Skin of body (tissue), 2 donors: ENCODE data around the gene CSH1. TPM values are rescaled to one million over a fixed set of nuclear protein-coding genes. Genes with fewer than 3 reads are reported as not detected.
"Not testable (repeated sequence)": the region's sequence is repeated elsewhere in the genome, so short reads cannot be mapped to it uniquely, and the experiment has no call there.

Experiments
- DNase-seq: peaks from one replicate; lab custom pipeline; 2025; lab: John Stamatoyannopoulos, UW
- total RNA-seq: library from RNA; depleted of rRNA; stranded (reverse); fragments of >200 nt; gene quantifications from one replicate; pipeline ENCODE4 v1.2.3, GENCODE V29; 2014

Gene CSH1
- not detected for total RNA-seq

DNA sequence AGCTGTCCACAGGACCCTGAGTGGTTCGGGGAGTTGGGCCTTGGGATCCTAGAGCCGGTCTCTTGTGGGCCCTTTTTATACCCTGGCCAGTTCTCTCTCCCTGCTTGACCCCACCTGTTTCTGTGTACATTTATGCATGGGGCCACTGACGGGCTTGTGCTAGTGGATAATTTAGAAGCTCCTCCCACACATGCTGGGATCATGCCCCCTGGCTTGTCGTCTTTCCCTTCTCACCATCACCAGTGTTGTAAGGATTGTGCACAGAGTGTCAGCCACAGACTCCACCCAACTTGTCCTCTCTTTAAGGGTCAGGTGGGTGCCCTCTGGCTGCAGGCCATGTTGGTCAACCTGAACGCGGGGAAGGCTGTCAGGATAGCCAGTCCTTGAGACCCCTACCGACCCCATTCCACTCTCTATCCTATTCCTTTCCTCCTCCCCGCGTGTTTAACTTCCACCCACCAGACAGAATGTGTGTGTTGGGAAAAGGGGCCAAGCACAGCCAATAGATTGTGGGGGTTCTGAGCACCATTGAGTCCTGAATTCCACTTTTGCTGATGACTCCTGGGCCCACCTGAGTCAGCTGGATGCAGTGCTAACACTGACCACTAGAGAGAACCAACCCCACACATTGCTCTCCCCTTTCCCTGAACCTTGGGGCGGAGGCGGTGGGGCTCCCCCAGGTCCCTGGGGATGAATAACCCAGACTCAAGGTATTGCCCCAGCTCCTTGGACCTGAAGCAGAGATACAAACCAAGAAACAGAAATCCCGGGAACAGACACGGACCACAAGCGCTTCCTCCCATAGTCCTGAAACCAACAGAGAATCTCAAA, at the start of gene CSH1:
TSS of gene CSH1 (minus strand) at position 51 of the 831 bp plus-strand sequence. CDS start 63 bp downstream, outside the sequence.
- not testable (repeated sequence) for DNase-seq

DNA sequence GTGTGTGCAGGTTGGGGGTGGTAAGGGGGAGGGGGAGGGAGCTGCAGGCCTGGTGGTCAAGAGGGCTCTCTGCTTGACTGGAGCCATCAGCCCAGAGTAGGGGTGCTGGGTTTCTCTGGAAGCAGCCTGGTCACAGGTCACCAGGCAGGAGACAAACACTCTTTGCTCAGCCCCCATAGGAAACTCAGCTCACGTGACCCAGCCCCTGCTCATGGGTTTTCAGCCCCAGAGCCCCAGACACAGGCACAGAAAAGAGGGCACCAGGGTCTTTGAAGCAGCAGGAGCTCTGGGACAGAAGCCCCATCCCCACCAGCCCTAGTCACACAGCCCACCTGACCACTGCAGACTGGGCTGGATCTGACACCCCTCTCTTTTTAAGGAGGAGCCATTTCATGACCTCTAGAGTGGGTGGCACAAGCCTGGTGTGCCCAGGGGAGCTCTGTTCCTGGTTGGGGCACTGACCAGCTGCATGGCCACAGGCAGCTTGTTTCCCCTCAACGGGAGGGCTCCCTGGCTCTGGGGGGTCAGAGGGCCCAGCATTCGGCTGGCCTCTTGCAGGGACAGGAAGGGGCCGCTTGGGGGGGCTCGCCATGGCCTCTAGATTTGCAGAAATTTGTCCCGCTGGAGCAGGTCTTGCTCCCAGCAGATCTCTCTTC, 49.5 kb upstream of the CSH1 start:
- no peak for DNase-seq

DNA sequence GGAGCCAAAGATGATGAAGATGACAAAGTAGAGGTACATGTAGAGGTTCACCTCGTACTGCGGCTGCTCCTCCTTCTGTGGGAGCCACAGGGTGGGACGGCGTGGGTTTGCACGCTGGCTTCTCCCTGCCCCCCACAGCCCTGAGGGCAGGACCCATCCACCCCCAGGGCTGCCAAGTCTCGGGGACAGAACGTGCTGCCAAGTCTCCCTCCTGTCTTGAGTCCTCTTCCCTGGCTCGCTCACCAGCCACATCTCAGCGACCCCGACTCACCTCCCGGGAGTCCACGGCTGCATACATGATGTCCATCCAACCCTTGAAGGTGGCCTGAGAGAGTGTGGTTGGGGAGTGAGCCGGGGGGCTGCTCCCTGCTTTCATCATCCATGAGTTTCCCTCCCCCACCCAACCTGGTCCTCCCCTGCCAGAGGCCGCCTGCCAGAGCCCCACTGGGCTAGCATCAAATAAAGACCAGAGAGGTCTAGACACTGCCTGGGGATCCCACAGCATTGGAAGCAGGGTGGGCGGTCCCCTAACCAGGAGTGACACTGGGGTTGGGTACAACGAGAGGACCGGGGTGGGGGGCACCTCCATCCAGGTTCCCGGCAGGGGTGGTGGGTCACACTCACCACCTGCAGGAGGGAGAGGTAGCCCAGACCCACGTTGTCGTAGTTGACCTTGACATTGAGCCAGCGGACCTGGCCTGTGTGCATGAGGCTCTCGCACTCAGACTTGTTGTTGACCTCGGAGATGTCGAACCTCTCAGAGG, 48.5 kb upstream of the CSH1 start:
- DNase-seq = no peak

DNA sequence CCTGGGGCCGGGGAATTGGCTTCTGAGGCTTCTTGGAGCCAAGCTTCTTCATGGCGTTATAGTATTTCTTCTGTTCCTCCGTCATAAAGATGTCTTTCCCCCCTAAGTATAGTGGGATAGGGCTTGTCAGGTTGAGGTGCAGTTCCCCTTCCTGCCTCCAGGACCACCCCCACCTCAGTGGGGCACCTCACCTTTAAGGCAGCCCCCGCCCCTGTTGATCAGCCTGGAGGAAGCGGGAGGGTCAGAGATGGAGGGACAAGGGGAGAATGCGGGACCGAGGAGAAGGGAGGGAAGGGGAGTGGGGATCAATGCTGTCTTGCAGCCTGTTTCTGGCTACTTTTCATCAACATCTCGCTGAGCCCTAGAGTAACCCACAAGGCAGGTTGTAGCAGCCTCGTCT, 47.4 kb upstream of the CSH1 start:
- DNase-seq = no peak

DNA sequence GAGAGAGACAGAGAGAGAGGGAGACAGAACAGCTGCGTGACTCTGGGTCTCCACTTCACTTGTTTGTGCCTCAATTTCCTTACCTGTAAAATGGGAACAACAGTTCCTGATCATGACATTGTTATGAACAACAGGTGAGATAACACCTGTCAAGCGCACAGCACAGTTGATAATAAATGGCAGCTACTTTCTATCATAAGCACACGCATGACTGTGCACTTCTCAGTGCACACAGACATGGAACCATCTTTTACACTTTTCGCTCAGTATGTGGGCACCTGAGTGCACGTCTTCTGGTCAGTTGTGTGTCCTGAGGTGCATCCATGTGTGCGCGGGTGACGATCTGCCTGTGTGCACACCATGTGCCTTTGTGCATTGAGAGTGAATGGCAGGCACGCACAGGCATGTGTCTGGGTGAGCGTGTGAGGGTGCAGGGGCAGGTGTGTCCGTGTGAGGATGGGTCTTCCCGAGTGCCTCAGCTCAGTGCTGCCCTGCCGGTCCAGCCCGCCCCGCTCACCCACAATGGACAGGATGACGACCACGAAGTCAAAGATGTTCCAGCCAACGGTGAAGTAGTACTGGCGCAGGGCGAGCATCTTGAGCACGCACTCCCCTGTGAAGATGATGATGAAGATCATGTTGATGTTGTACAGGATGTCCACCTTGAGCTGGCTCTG, 46.1 kb upstream of the CSH1 start:
- DNase-seq = no peak

DNA sequence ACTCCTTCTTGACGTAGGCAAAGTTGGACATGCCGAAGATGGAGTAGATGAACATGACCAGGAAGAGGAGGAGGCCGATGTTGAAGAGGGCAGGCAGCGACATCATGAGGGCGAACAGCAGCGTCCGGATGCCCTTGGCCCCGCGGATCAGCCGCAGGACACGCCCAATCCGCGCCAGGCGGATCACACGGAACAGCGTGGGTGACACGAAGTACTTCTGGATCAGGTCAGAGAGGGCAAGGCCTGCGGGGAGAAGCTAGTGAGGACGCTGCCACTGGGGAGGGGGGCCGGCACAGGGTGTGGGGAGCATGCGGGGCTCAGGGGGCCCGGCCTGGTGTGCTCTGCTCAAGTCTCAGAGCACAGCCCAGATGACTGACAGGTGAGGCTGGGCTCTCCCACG, 45.4 kb upstream of the CSH1 start:
- no peak for DNase-seq

DNA sequence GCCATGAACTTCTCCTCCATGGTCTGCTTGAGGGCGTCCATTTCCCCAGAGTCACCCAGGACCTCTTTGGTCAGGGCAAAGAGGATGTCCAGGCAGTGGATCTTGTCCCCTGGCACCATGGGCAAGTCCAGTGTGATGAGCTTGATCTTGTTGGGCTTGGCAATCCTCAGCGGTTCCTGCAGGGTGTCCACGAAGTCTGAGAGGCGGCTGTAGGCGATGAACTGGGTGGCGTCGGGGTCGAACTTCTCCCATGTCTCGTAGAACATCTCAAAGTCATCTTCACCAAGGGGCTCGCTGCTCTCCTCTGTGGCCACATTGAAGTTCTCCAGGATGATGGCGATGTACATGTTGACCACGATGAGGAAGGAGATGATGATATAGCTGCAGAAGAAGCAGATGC, 44.8 kb upstream of the CSH1 start:
- no peak for DNase-seq

DNA sequence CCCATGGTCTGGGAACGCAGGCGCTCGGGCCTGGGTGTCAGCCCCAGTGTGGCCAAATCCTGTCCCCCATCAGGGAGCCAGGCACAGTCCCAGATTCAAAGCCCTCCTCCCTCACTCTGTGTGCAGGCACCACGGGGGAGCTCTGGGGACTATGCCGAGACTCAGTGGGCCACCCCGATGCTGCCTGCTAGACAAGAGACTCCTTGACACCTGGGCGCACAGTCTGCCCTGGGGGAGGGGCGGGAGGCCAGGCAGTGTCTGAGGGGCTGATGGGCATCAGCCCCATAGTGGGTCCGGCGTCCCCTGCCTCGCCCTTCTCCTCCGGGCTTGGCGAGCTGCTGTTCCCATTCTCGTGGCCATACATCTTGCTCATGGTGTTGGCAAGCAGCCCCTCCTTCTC, 44.2 kb upstream of the CSH1 start:
- DNase-seq = no peak

DNA sequence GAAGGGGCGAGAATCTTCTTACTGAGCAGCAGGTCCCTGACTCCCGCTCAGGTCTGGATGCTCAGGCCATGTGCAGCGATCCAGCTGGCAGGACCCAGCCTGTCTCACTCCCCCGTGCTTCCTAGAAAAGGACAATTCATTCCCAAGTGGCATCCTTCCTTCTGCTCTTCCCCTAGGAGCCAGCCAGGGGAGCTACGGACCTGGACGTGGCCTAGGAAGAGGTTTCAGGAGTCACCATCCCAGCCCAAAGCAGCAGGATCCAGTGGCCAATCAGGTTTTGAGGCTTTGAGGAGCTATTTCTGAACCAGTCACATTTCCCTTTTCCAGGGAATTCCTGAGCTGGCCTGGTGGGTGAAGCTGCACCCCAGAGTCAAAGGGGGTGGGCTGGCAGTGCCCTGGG, 43.5 kb upstream of the CSH1 start:
- DNase-seq = no peak

DNA sequence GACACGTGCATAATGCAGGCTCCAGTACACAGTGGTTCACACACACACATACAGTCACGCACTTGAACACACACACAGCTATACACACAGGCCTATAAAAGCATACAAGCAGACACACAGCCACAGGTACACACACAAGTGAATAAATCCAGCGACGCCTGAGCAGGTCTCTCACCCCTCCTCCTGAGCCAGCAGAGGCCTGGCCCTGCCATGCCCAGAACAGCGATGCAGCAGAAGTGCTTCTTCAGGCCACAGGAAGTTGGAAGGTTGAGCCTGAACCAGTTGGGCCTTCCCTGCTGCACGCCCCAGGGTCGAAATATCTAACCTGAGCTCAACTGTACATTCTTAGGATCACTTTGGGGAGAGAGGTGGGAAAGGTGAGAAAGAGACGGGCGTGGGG, 43.0 kb upstream of the CSH1 start:
- DNase-seq = no peak

DNA sequence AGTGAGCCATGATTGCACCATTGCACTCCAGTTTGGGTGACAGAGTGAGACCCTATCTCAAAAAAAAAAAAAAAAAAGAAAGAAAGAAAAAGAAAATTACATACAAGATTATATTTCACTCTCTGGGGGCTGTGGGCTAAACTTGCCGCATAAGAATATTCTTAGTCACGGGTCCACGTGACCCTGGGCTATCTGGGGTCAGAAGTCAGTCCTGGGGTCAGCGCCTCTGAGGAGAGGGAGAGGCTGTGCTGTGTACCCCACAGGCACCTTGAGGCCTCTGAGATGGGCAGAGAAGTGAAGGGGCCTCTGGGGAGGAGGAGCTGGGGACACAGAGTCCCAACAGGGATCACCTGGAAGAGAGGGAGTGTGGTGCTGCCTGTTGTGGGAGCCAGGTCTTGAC, 41.5 kb upstream of the CSH1 start:
- DNase-seq = no peak

DNA sequence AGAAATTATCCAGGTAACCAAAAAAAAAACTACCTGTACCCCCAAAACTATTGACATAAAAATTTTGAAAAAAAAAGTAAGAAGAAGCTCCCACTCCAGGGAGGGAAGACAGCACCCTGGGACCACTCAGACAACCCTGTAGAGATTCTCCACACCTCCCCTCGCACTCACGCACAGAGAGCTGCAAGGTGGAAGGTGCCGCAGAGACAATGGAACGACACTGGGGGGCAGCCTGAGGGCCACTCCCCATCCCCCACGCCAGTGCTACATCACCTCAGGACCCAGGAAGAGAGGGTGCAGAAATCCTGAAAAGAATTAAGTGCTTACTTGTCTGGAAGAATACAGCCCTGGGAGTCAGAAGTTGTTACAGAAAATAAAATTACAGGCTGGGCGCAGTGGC, 40.9 kb upstream of the CSH1 start:
- DNase-seq = no peak

DNA sequence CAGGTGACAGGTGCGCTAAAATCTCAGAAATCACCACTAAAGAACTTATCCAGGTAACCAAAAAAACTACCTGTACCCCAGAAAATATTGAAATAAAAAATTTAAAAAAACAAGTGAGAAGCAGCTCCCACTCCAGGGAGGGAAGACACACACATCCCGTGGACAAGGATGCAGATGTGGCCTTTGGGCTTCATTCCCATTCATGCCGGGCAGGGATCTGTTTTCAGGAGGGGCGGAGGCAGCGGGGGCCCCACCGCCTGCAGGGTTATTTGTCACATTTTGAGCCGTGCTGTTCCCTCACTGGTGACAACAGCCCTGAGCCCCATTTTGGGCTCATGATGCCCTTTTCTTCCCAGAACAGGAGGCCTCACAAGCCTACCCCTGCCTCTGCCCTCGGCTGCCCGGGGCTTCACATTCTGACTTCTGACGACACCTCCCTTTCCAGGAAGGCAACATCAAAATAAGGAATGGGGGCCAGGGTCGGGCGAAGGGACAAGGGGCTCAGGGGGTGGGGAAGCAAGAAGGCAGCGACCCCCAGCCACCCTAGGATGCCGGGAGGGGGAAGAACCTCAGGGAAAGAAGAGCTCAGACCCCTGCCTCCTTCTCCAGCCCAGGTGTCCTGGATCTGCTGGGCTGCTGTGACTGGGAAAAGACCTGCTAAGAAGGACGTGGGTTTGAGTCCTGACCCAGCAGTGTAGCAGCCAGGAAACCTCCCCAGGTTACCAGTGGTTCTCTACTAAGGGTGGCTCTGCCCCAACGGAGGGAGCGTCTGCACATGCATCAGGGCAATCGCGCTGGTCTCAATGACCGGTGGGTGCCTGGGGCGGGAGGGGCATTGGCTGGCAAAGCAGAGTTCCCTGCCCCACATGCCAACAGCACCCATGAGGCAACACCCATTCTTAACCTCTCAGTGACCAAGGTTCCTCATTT, 38.1 kb upstream of the CSH1 start:
- no peak for DNase-seq

DNA sequence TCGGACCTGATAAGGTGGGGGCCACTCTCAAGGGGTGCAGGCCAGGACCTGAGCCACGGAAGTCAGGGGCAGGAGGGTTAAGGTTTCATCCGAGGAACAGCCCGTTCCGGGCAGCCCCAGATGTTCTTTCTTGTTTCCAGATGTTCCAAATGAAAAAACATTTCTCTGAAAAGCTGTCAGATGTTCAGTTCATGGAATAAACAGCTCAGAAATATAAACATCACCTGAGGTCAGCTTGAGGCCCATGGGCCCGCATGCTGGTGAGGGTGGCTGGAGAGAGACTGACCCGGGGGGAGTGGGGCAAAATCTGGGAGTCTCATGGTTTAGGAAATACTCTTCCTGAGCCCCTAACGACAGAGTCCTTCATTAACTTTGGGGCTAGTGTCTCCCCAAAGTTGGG, 37.2 kb upstream of the CSH1 start:
- DNase-seq = no peak

DNA sequence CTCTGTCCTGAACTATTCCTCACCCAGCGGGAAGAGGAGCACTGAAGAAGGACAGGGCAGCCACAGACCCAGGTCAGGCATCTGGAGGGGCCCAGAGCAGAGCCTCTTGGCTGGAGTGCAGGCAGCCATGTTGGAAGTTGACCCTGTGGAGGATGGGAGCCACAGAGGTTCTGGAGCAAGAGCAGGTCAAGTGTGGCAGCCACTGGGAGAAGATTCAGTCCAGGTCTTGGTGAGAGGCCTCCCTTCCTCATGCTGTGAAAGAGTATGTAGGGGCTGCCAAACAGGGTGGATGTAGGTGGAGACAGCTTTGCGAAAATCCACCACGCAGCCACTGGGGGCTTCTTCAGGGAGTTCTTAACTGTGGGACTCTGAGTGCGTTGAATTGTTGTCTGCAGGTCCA, 36.3 kb upstream of the CSH1 start:
- no peak for DNase-seq

DNA sequence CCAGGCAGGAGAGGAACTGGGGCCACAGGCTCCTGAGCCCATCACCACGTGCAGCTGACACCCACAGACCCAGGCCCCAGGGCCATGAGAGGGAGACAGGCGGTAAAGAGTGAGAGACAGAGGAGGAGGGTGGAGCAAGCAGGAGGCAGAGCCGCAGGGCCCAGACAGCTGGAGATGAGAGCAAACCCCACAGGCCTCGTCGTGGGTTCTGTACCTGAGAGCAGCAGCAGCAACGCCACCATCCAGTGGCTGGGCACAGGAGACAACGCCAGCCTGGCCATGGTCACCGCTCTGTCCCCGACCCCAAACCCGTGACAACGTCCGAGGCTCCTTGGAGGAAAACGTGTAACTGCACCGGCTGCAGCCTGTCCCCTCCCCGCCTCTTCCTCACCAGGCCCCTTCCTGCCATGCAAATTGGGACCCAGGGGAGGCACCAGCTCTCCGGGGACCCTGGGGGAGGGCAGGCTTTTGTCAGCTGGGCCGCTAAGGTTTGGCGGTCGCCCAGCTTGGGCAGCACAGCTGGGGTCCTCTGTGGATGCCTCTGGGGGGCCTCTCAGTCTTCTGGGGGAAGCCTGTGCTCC, 35.7 kb upstream of the CSH1 start, which contains the start of gene CD79B:
TSS of gene CD79B (minus strand) at position 351 of the 581 bp plus-strand sequence. CDS start at position 281, 70 bp downstream.
- no peak for DNase-seq

DNA sequence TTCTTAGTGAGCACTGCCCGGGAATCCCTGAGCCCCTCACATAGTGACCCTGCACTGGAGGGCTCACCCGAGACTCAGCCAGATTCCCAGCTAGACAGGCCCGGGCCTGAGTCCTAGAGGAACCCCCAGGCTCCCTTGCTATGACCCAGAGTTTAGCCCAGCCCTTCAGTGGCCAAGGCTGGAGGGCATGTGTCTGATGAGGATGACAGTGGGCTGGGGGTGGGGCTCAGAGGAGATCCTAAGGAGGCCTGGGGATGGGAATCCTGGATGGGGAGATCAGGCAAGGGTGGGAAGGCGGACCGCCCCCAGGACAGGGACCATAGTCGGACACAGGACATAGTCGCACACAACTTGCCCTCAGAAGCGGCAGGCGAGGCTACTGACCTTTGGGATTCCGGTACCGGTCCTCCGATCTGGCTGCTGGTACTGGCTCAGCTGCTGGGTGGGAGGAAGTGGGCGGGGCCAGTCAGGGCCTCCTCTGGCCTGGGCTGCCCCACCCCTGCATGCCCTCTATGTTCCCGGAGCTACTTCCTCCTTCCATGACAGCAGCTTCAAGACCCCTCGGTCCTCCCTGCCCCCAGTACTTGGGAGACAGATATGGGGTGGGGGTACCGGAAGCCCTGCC, 34.7 kb upstream of the CSH1 start:
- DNase-seq = no peak

DNA sequence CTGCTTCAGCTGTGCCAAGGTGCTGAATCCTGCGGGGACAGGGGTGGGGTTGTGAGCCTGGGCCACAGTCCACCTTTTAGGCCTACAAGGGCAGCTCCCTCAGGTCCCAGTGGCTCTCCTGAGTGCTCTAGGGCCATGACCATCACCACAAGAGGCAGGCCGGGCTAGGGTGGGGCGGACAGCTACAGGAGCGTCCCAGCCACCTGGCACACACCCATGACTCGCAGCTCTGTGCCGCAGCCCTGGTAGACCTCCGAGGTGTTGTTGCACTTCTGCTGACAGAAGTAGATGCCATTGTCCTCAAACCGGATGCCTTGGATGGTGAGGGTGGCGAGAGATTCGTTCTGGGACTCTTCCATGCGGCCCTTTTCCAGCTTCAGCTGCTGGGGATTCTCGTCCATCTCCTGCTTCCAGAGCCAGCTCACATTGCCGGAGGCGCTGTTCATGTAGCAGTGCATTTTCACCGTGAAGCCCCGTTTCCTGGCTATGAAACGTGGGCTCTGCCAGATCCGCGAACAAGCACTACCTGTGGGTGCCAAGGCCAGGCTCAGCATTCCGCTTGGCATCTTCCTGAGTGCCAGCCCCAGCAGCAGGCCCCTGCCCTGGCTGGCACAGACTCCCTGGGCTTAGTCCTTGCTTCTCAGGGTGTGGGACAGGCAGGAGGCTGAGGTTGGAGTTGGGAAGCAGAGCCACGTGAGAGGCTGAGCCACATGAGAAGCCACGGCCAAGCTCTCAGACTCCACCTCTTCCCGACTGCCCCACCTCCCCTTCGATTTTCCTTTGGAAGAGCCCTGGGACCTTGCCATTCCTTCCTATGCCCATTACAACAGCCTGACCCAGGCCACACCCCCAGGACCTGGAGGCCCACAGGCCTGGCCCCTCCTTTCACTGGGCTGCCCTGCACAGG, 33.7 kb upstream of the CSH1 start:
- no peak for DNase-seq
